Stimulated activated CD4-positive, alpha-beta T cell treated with anti-CD3 and anti-CD28 coated beads, Interleukin-1b, Interleukin-23, amount 100 ng/mL, for 1 hour (primary cell): ENCODE data around the gene TADA2A.

Experiments
- DNase-seq, 2 donors: peaks; one replicate each; pipeline ENCODE4 v3.0.0-alpha.2; 2020; ENCODE audit warnings: low read depth in 2 of 2

TADA2A gene, protein sequence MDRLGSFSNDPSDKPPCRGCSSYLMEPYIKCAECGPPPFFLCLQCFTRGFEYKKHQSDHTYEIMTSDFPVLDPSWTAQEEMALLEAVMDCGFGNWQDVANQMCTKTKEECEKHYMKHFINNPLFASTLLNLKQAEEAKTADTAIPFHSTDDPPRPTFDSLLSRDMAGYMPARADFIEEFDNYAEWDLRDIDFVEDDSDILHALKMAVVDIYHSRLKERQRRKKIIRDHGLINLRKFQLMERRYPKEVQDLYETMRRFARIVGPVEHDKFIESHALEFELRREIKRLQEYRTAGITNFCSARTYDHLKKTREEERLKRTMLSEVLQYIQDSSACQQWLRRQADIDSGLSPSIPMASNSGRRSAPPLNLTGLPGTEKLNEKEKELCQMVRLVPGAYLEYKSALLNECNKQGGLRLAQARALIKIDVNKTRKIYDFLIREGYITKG

DNA sequence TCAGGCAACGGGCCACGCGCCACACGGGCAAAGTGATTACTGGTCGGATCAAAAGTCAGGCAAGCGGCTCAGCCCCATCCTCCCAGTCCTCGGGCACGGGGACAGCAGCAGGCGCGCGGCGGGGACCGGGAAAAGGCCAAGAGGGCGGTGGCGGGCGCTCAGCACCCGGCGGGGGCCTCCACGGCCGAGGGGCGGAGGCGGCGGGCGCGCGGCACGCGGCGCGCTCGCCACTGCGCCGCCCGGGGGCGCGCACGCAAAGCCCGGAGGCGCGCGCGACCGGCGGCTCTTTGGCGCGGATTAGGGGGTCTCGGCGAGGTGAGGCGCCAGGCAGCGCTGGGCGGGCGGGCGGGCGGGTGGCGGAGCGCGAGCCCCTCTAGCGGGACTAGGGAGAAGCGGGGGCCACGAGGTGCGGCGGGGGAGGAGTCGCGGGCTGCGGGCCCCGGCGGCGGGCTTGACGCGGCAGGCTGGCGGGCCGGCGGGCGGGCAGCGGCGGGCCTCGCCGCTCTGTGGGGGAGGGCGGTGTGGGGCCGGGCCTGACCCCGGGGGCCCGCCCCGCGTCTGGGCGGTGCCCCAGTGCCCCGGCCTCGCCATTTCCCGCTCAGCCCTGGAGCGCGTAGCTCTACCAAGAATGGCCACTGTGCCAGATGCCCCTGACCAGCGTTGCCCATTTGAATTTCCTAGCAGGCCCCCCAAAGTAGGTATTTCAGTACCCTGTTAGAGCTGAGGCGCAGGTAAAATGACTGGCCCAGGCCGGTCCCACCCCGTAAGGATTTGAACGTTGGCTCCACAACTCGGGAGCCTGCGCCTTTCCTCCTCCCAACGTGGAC is at the start of gene TADA2A, which contains the start of gene ACACA:
Gene TADA2A, plus strand, starts transcription at position 252 of the 827 bp plus-strand sequence. CDS start 4,480 bp downstream, outside the sequence.
Gene ACACA, minus strand, starts transcription at position 202 of the 827 bp plus-strand sequence. CDS start 537 bp downstream, outside the sequence.
- DNase-seq = peak; percentile 25 to 51

DNA sequence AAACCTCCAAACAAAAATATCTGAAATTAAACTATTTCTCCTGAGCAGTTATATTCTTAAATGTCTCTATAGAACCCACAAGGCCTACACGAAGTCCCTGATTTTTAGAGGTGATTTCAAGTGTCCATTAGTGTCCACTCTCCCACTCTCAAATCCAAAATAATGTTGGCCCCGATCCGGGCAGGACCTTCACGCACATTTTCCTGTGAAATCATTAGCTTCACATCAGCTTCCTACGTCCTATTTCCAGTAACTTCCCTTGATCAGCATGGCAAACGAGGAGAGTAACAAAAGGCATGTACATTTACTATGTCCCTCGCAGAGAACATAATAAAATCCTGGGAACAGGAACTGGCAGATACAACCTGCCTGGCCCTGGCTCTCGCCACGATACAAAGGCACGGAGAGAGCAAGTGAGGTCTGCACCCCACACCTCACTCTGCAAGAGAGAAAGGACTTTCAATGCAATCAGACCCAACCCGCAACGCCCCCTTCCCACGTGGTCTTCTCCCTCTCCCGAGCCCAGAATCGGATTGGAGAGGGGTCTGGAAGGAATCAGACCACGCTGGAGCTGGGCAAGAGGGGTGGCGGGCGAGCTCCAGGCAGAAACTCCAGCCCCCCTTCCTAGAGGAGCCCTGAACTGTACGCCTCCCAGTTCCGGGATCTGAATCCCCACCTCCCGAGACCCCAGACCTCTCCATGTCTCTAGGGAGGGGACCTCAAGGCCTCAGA is 48.4 kb upstream of the TADA2A start:
- DNase-seq = peak in 1 of 2 donors; percentile 16

DNA sequence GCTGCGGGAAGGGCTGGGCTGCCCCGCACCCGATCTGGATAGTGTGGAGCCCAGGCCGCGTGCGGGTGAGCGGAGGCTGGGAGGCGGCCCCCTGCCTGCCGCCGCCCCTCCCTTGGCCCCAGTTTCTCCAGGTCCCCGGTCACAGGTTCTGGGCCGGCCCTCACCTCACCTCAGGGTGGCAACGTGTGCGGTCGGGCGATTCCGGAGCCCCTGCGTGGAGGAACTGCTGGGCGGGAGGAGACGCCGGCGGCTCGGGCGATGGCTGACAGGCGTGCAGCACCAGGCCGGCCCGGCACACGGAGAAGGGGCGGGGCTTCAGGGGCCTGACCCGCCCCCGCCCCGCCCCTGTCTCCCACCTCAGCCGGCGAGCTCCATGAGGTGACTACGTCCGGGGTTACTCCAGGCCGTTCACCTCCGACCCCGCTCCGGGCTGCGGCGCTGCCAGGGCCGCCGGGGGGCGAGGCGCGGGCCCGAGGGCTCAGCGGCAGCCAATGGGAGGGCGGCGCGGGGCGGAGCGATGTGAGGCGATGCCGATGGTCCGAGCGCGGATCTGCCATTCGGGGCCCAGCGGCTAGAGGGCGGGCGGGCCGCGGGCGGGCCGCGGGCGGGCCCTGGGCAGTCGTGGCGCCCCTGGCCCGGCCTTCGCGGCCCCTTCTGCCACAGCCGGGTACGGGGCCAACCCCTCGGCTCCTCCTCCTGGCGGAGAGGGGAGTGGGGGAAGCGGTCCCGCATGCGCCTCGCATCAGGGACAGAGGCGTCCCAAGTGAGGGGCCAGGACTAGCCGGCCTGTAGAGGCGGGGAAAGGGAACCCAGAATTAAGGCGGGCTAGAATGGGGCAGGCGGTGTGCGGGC is 47.6 kb upstream of the TADA2A start:
- DNase-seq = peak; percentile 59 to 78

DNA sequence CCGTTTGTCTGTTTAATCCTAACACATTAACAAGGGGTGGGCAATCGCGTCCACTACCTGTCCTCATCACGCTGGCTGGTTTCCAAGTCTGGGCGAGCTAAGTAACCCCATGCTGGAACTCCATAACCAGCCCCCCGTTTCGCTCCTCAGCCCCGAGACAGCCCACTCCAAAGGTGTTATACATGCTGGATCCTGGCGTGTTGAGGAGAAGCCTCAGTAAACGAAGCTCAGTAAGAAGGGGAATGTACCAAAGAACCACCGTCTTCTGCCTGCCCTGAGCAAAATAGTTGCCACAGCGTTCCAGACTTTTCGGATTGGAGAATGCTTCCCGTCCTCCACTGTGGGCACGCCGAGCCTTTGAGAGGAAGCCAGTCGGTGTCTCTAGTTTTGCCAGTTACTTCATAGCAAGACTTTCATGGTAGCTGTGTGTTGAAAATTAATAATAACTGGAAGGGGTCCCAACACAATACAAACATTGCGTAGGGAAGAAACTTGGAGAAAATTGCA is 47.0 kb upstream of the TADA2A start:
- no peak for DNase-seq

DNA sequence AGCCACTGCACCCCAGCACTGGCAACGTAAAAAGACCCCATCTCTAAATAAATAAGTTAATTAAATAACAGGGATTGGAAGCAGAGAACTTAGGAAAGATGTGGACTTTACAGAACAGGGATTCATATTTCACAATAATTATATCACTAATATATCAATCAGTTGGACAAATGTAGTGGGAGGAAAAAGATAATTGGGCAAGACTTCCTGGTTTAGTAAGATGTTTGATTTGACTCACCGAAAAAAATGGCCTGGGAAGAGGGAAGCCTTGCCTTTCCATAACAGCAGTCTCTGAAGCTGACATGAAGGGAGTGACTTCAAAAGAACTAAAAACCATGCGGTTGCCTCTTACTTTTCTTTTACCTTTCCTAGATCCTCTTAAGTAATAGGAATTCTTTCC is 46.1 kb upstream of the TADA2A start:
- no peak for DNase-seq

DNA sequence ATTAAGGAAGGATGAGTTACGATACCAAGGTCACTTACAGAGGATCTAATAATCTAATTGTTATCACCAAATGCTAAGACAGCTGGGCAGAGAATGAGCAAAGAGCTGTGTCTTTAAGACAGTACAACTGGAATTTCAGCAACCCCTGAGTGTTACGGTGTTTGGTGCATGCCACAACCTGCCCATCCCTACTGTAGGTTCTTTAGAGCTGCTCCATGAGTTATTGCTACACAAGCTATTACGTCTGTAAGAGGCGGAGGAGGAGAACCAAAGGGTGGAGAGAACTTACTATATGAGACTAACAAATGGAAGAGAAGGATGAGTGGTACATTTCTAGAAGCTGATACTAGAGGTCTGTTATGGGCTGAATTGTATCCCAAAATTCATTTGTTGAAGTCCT is 45.1 kb upstream of the TADA2A start:
- no peak for DNase-seq

DNA sequence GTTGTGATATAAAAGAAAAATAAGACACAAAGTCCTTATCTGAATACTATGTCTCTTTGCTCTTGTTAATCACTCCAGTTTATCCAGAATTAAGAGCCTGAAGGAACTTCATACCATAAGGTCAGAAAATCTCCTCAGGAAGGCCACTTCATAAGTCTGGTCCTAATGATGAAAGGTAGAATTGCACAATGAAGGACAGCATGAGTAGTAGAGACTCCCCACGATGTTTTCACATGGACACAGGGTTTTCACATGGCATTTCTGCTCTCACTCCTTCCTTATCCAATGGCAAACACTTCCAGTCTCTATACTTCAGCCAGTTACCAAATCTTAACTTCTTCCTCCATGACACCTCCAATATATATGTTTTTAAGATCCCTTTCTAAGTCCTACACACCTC is 41.1 kb upstream of the TADA2A start:
- no peak for DNase-seq

DNA sequence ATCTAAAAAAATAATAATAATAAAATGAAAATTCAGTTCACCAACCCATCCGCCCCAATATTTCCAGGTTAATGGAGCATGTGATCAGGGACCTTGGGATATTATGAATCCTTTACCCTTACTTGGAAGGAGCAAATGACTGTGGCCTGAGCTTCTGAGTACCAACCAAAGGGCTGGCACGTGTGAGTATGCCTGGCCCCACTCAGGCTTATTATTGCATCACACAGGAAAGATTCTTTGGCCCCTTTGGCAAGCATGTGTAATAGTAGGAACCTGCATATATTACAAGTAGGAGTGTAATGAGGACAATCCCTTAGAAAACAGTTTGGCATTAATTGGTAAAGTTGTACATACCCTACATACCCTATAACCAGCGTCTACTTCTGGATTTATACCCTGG is 38.1 kb upstream of the TADA2A start:
- DNase-seq = no peak

DNA sequence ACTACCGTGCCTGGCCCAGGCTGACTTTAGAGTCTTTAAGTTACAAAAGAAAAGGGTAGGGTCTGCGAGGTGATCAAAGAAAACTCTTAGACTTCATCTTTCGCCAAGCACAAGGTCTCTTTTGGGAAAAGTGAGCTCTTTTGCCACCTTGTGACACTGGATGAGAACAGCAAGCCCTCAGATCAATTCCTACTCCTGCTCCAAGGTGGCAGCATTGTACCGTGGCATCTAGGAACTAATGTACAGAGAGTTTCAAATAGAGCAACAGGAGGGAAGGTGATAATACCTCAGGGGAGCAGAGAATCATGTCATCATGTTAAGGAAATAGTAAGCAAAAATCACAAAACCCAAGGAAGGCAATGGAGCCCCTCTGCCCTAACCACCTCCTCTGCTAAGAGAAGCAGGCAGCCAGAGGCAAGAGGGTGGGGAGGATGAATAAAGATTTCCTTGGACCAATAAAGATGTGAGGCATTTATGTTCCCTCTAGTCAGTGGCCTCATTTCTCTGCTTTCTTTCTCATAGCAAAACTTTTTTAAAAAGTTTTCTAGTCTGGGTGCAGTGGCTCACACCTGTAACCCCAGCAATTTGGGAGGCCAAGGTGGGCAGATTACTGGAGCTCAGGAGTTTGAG is 33.0 kb upstream of the TADA2A start:
- peak; percentile 19 to 34 for DNase-seq

DNA sequence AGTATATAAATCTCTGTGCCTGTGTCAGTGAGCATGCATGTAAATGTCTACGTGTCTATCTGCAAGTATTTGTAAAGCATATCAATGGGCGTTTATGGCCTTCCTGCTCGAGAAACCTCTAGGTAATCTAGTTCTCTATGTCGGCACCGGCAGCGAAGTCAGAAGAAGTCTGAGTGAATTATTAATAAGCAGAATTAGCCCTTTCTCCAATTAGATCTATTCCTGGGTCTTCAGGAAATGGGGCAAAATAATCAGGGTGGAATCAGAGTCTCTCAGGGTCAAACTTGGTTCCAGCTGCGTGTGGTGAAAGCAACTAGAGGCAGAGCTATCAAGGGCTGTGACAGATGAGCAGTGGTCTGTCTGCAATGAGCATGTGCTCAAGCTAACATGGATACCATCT is 31.0 kb upstream of the TADA2A start, which contains the start of gene C17orf78:
Gene C17orf78, plus strand, starts transcription at position 280 of the 400 bp plus-strand sequence. Its CDS starts 108 bp downstream, at position 388.
- DNase-seq = no peak

DNA sequence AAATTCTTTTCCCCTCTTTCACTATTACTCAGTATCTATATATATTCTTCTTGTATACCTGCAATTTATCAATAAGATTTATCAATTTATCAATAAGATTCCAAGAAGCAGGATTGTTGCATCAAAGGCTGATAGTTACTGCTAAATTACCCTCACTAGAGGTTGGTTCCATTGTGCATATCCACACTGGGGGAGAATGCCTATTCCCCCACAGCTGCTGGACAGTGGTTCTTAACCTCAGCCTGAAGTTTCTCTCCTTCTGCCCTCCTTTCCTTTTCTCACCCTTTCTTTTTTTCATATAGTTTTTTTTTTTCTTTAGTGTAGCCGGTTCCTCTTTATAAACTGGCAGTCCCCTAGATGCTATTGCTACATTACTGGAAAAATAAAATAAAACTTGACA is 24.6 kb upstream of the TADA2A start:
- no peak for DNase-seq

DNA sequence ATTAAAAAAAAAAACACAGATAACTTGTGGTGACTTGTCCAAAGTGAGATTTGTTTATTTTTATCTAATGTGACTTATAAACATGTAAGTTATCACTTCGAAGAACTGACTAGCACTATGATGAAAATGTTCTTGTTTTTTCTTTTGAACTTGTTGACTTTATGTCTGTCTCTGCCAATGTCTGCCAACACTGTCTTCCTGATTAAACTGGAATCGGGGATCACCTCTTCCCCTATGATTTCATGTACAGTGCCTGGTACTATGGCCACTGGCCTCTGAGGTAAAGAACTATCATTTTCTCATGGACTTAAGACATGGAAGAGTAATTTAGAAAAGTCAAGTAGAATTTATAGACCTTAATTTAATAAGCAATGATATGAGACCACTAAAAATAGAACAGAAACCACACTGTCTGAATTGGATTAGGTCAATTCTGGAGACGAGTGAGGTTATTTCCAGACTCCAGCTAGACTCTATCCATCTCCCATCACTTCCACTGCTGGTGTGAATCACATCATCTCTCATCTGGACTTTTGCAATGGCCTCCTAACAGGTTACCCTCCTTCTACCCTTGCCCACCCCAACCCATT is 22.0 kb upstream of the TADA2A start:
- no peak for DNase-seq

DNA sequence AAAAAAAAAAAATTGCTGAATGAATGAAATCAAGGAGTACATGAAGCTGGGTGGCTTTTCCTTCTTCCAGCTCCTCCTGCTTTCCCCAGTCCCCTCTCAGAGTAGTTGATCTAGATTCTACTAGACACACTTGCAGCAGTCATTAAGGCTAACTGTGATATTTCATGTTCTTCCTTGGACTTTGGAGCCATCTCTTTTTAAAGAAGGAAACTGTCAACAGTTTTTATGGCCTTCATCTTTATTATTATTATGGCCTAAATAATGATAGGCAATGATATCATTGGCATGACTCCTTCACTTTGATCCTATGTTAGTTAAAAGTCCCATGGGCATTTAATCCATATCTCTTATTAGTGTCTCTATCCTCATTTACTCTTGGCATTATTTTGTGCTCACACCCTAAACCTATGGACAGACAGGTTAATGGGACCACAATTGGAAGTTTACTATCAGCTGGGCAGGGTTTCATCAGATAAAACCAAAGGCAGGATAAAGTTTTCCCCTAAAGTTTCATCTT is 21.2 kb upstream of the TADA2A start:
- DNase-seq = no peak

DNA sequence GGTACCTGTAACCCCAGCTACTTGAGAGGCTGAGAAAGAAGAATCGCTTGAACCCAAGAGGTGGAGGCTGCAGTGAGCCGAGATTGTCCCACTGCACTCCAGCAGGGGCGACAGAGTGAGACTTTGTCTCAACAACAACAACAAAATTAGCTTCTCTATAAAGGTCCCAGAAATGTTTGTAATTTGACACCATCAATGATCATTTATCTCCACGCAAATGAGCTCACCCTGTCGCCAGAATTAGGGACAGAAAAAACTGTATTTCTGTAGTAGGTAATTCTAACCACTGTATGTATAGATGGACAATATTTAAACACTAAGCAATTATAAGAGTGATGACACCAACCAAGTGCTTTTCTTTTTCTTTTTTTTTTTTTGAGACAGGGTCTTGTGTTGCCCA is 20.2 kb upstream of the TADA2A start:
- DNase-seq = no peak

DNA sequence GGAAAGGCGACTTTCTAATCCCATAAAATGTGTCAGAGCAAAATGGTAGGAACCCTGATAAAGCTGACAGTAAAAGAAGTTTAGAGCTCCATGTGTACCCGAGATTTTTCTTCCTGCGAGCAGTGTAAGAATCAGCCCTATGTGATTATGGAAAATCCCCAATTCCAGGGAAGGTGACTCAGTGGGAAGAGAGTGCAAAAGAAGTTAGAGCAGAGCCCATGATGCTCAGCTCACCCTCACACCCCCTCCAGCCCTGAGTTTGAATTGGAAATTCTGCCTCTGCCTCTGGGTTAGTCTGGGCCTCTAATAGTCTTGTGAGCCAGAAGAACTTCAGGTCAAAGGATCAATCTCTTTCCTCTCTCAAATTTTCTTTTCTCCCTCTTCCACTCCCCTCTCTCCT is 18.4 kb upstream of the TADA2A start:
- DNase-seq = no peak

DNA sequence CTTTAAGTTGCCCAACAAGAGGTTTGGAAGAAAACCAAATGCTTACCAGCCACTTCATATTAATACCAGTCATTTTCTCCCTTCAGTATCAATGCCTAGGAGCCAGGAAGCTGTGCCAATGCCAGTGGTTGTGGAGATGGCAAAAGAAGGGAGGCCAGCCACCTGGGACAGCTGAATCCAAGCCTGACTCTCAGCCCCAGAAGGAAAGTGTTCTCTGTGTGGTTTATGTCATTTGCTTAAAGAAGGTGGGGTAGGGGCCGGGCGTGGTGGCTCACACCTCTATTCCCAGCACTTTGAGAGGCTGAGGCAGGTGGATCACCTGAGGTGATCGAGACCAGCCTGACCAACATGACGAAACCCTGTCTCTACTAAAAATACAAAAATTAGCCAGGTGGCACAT is 17.5 kb upstream of the TADA2A start:
- DNase-seq = no peak

DNA sequence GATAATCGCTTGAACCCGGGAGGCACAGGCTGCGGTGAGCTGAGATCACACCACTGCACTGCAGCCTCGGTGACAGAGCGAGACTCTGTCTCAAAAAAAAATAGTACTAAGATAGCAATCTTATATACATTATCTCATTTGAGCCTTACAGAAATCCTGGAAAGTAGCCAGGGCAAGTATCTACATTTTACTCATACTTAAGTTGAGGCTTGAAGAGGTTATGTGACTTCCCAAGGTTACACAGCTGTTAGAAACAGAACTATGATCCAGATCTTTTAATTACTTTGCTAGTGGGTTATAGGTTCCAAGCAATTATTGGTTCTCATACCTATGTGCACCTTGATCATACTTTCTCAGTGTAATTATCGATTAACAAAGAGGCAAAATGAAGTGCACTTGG is 15.5 kb upstream of the TADA2A start:
- no peak for DNase-seq

DNA sequence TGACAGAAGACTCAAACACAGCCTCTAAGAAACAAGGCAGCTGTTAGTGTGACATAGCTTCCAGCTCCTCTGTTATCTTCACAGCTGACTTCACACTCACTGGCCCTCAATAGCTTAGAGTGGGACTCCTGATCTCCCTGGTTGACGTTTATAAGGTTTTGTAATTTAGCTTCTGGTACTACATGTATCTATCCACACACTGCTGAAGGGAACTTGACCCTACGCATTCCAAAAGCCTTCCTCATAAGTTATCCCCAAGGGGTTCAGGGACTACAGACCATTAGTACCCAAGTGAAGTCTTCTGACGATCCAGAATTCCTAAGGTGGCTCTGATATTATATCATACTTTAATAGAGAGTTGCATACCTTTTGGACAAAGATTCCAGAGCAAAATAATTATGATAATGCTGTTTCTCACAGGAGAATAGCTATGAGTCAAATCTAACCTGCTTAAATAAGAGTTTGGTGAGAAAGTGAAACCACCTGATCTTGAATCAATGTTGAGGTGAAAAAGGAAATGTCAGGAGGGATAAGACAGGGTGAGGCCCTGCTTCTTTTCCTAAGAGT is 14.6 kb upstream of the TADA2A start:
- no peak for DNase-seq

DNA sequence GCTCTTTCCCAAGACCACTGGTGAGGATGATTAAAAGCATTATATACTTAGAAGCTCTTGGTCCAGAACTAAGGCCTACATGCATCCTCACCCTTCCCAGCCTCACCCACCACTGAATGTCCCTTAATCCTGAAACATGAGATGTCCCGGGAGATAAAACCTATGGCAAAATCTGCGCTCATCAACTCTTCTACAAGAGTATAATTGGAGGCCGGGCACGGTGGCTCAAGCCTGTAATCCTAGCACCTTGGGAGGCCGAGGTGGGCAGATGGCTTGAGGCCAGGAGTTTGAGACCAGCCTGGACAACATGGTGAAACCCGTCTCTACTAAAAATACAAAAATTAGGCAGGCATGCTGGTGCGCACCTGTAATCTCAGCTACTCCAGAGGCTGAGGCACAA is 13.3 kb upstream of the TADA2A start:
- DNase-seq = no peak
